ENCODE measurements around the gene TC2N.

TC2N gene

DNA sequence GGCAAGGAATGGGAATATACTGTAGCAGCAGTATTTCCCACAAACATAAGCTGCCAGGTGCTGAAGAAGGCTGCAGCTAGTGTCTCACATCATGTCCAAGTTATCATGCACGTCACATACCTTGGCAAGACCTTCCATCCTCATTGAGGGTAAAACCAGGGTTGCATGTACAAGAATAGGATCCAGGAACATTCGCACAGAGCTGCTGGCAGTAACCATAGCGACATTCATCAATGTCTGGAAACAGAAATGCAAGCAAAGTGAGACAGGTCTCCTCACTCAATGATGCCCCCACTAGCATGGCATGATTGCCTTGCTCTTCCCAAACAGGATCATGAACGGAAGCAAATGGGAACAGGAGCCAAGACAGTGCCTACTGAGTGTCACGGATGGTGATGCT is 23.8 kb upstream of the TC2N start:
- in situ Hi-C loops (cut with HindIII; ENCODE audit: low sequenced_read_pairs): no loop called here
- TF ChIP-seq CTCF (IDR thresholded peaks at IDR 0.05; ENCODE audit: low read depth, low read length, missing control alignments): no peak
- no peak for DNase-seq (ENCODE audit: low read depth)
- H3K4me3 ChIP-seq (ENCODE audit: low read depth, low read length): no peak overlapping the region

DNA sequence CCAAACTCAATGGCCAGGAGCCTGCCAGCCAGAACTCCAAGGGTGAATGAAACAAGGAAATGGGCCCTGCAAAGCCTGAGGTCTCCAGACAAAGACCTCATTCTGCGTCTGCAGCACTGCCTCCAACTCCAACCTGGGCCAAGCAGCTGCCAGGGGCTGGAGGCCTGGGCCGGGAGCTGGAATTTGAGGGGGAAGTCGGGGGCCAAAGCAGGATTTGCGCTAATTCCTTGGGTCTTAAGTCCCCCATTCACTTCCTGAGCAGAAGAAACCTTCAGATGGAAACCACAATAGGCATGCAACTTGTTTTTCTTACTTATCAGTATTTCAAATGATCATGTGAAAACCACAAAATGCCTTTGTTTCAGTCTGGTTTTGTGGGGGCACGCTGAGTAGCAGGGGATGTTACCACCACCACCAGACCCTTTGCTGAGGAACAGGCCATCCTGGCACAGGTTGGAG is 23.0 kb upstream of the TC2N start:
- H3K4me3 ChIP-seq (ENCODE audit: low read depth, low read length): no peak overlapping the region
- in situ Hi-C loops (cut with HindIII; ENCODE audit: low sequenced_read_pairs): no loop called here
- no peak for TF ChIP-seq CTCF (IDR thresholded peaks at IDR 0.05; ENCODE audit: low read depth, low read length, missing control alignments)
- no peak for DNase-seq (ENCODE audit: low read depth)

- no peak overlapping the region for H3K4me3 ChIP-seq (ENCODE audit: low read depth, low read length)
- no peak for DNase-seq (ENCODE audit: low read depth)
- in situ Hi-C loops (cut with HindIII; ENCODE audit: low sequenced_read_pairs): no loop called here
- TF ChIP-seq CTCF (IDR thresholded peaks at IDR 0.05; ENCODE audit: low read depth, low read length, missing control alignments): no peak
Measured at GRCh38 chr14:91889477-91890211, 22.3 kb upstream of the TC2N start.

DNA sequence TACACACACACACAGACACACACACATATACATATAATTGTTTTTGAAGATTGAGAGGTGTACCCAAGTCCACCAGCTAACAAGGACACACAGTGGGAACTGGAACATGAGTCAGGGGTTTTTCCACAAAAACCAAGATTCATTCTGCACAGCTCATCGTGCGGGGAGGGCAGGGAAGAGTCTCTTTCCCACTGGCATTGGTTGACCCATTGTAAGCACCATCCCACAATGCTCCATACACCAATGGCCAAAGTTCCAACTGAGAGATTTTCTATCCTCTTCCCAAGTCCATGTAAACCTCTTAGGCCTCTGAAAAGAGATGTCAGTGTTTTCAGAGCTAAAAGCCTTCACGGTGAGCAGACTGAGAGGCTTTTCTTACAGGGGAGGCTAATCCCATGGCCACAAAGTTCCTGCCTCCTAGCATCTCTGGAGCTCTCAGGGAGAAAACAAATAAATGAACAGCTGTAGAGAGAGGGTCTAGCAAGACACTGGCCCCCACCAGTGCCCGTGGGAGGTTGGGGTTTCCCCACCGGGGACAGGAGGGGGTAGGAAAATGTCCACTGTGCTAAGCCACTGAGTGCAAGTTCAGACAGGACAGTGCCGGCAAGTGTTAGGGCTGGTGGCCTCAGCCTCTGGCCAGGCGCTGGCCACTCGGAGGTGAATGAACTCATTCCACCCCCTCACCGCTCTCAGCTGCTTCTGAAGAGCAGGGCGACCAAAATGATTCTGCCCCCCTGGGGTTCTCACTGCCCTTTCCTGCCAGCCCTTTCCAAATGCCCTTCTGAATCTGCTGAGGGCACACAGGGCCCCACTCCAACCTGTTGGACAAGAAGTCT is 21.5 kb upstream of the TC2N start:
- TF ChIP-seq CTCF (IDR thresholded peaks at IDR 0.05; ENCODE audit: low read depth, low read length, missing control alignments): no peak
- in situ Hi-C loops (cut with HindIII; ENCODE audit: low sequenced_read_pairs): no loop called here
- no peak overlapping the region for H3K4me3 ChIP-seq (ENCODE audit: low read depth, low read length)
- no peak for DNase-seq (ENCODE audit: low read depth)

GRCh38 chr14:91886961-91887360 is 19.6 kb upstream of the TC2N start:
- DNase-seq (ENCODE audit: low read depth): no peak
- no peak for TF ChIP-seq CTCF (IDR thresholded peaks at IDR 0.05; ENCODE audit: low read depth, low read length, missing control alignments)
- no peak overlapping the region for H3K4me3 ChIP-seq (ENCODE audit: low read depth, low read length)
- in situ Hi-C loops (cut with HindIII; ENCODE audit: low sequenced_read_pairs): no loop called here

- no peak overlapping the region for H3K4me3 ChIP-seq (ENCODE audit: low read depth, low read length)
- in situ Hi-C loops (cut with HindIII; ENCODE audit: low sequenced_read_pairs): no loop called here
- TF ChIP-seq CTCF (IDR thresholded peaks at IDR 0.05; ENCODE audit: low read depth, low read length, missing control alignments): no peak
- DNase-seq (ENCODE audit: low read depth): no peak
Measured at GRCh38 chr14:91885839-91886238, 18.5 kb upstream of the TC2N start.

Measured in astrocyte of the cerebellum (primary cell).